ENCODE data around the gene ANO1. TPM values are rescaled to one million over a fixed set of nuclear protein-coding genes. Genes with fewer than 3 reads are reported as not detected.
A peak's percentile ranks its signal among the peaks of the same experiment; 100 is the strongest.

The ANO1 gene
- polyA plus RNA-seq, 3 donors, result not detected

GRCh38 chr11:70064726-70065317 is 13.3 kb upstream of the ANO1 start:
- Histone ChIP-seq H3K27ac (ENCODE audit: low read depth in 1 of 2, low read length in 2 of 2) (no peak overlapping the region), H3K4me2 (replicated peaks; ENCODE audit: extremely low read depth, low read length, poor library complexity, severe bottlenecking) (no peak overlapping the region), H2AFZ (ENCODE audit: insufficient read depth, low read depth, low read length, poor library complexity, severe bottlenecking) (no peak overlapping the region), H3K9me3 (replicated peaks in 1 of 2; ENCODE audit: control insufficient read depth in 1 of 2, insufficient read depth in 1 of 2, low read length in 2 of 2) (no peaks in the 10 kb centered on the region), H4K20me1 (ENCODE audit: insufficient read depth, low read length) (no peaks in the 10 kb centered on the region), H3K9ac (ENCODE audit: insufficient read depth, low read length, poor library complexity, severe bottlenecking) (no peak overlapping the region), H3K36me3 (replicated peaks in 1 of 2; ENCODE audit: control insufficient read depth in 1 of 2, insufficient read depth in 2 of 2, low read length in 2 of 2) (no peaks in the 10 kb centered on the region), H3K4me1 (ENCODE audit: control insufficient read depth in 1 of 2, insufficient read depth in 2 of 2, low read length in 2 of 2) (no peaks in the 10 kb centered on the region), H3K4me3 (replicated peaks in 1 of 3; ENCODE audit: low read depth in 2 of 3, low read length in 3 of 3) (no peak overlapping the region), H3K27me3 (ENCODE audit: control insufficient read depth in 2 of 2, insufficient read depth in 2 of 2, low read length in 2 of 2) (peaks cover 0 to 6% of the 10 kb centered on the region in 2 donors), H3K79me2 (ENCODE audit: insufficient read depth, low read length) (no peaks in the 10 kb centered on the region)
- intact Hi-C loops (cut with micrococcal nuclease), result no loop called here
- WGBS (ENCODE audit: insufficient coverage), result 95% methylated on average over 5 of the region's 8 CpGs
- H3K36me3 Mint-ChIP-seq, result no peaks in the 10 kb centered on the region
- DNase-seq, result no peak
- peaks cover 0 to 2% (median 0%) of the 10 kb centered on the region in 7 donors for H3K9me3 Mint-ChIP-seq
- no peak overlapping the region for H3K27ac Mint-ChIP-seq
- no peaks in the 10 kb centered on the region for H3K4me1 Mint-ChIP-seq
- no peak overlapping the region for H3K4me3 Mint-ChIP-seq
- H3K27me3 Mint-ChIP-seq (ENCODE audit: low read depth in 3 of 3), result peaks cover 9 to 19% (median 18%) of the 10 kb centered on the region in 3 donors
- TF ChIP-seq CTCF (IDR thresholded peaks at IDR 0.05), result no peak

GRCh38 chr11:70065318-70066135 is 12.6 kb upstream of the ANO1 start:
- WGBS (ENCODE audit: insufficient coverage), result 85% methylated on average over 16 of the region's 25 CpGs
- Histone ChIP-seq H3K9ac (ENCODE audit: insufficient read depth, low read length, poor library complexity, severe bottlenecking) (no peak overlapping the region), H3K4me1 (ENCODE audit: control insufficient read depth in 1 of 2, insufficient read depth in 2 of 2, low read length in 2 of 2) (no peaks in the 10 kb centered on the region), H3K79me2 (ENCODE audit: insufficient read depth, low read length) (no peaks in the 10 kb centered on the region), H3K27me3 (ENCODE audit: control insufficient read depth in 2 of 2, insufficient read depth in 2 of 2, low read length in 2 of 2) (peaks cover 0 to 6% of the 10 kb centered on the region in 2 donors), H3K4me2 (replicated peaks; ENCODE audit: extremely low read depth, low read length, poor library complexity, severe bottlenecking) (no peak overlapping the region), H4K20me1 (ENCODE audit: insufficient read depth, low read length) (no peaks in the 10 kb centered on the region), H3K9me3 (replicated peaks in 1 of 2; ENCODE audit: control insufficient read depth in 1 of 2, insufficient read depth in 1 of 2, low read length in 2 of 2) (no peaks in the 10 kb centered on the region), H3K36me3 (replicated peaks in 1 of 2; ENCODE audit: control insufficient read depth in 1 of 2, insufficient read depth in 2 of 2, low read length in 2 of 2) (no peaks in the 10 kb centered on the region), H3K4me3 (replicated peaks in 1 of 3; ENCODE audit: low read depth in 2 of 3, low read length in 3 of 3) (no peak overlapping the region), H2AFZ (ENCODE audit: insufficient read depth, low read depth, low read length, poor library complexity, severe bottlenecking) (no peak overlapping the region), H3K27ac (ENCODE audit: low read depth in 1 of 2, low read length in 2 of 2) (no peak overlapping the region)
- intact Hi-C loops (cut with micrococcal nuclease), result no loop called here
- no peak for DNase-seq
- peak overlapping the region in 1 of 7 donors; percentile 15 for H3K27ac Mint-ChIP-seq
- no peaks in the 10 kb centered on the region for H3K4me1 Mint-ChIP-seq
- peaks cover 9 to 25% (median 20%) of the 10 kb centered on the region in 3 donors for H3K27me3 Mint-ChIP-seq (ENCODE audit: low read depth in 3 of 3)
- peaks cover 0 to 2% (median 0%) of the 10 kb centered on the region in 7 donors for H3K9me3 Mint-ChIP-seq
- H3K4me3 Mint-ChIP-seq, result peak overlapping the region in 1 of 2 donors; percentile 11
- TF ChIP-seq CTCF (IDR thresholded peaks at IDR 0.05), result no peak
- no peaks in the 10 kb centered on the region for H3K36me3 Mint-ChIP-seq
